Measurements from ENCODE around the gene OTUD5. TPM values are rescaled to one million over a fixed set of nuclear protein-coding genes. Genes with fewer than 3 reads are reported as not detected.

OTUD5 gene
- total and polyA plus RNA-seq, 2 donors from 2014 or later, result 40.2 to 56.2 TPM

GRCh38 chrX:48972220-48973164 is 15.1 kb upstream of the OTUD5 start:
- H3K9ac ChIP-seq (ENCODE audit: low read length in 3 of 3), result no peak overlapping the region

GRCh38 chrX:48971249-48972219 is 14.1 kb upstream of the OTUD5 start, which contains the start of gene KCND1:
Gene KCND1 (minus strand): TSS chrX:48971844. CDS start chrX:48970271, 1,573 bp downstream.
- TF ChIP-seq, protein P1, sequence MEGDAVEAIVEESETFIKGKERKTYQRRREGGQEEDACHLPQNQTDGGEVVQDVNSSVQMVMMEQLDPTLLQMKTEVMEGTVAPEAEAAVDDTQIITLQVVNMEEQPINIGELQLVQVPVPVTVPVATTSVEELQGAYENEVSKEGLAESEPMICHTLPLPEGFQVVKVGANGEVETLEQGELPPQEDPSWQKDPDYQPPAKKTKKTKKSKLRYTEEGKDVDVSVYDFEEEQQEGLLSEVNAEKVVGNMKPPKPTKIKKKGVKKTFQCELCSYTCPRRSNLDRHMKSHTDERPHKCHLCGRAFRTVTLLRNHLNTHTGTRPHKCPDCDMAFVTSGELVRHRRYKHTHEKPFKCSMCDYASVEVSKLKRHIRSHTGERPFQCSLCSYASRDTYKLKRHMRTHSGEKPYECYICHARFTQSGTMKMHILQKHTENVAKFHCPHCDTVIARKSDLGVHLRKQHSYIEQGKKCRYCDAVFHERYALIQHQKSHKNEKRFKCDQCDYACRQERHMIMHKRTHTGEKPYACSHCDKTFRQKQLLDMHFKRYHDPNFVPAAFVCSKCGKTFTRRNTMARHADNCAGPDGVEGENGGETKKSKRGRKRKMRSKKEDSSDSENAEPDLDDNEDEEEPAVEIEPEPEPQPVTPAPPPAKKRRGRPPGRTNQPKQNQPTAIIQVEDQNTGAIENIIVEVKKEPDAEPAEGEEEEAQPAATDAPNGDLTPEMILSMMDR (IDR thresholded peaks at IDR 0.05; ENCODE audit: borderline replicate concordance, extremely low read depth, insufficient read depth), result no peak
- DNase-seq (peak; percentile 20 to 88 (median 60)), FAIRE-seq (no peak)
- no peak within 1 kb of the TSS for H3K27ac ChIP-seq (ENCODE audit: low read depth in 2 of 2, low read length in 2 of 2)
- H3K9me3 ChIP-seq (ENCODE audit: control insufficient read depth in 2 of 3, insufficient read depth in 1 of 3, low read length in 3 of 3), result no peaks in the 10 kb centered on the region
- no peaks in the 10 kb centered on the region for H3K4me1 ChIP-seq (ENCODE audit: control insufficient read depth in 2 of 3, insufficient read depth in 2 of 3, low read depth in 1 of 3, low read length in 3 of 3)
- H3K27me3 ChIP-seq (ENCODE audit: control insufficient read depth, insufficient read depth, low read length), result no peaks in the 10 kb centered on the region
- intact Hi-C loops (cut with DNase I), result no loop called here
- H3K36me3 ChIP-seq (ENCODE audit: control insufficient read depth in 2 of 3, insufficient read depth in 3 of 3, low read length in 3 of 3), result no peaks in the 10 kb centered on the region
- H3K4me3 ChIP-seq (ENCODE audit: low read length in 3 of 3), result peak within 1 kb of the TSS; percentile 21 to 41 (median 29)
- H3K9ac ChIP-seq (ENCODE audit: low read length in 3 of 3), result peak within 1 kb of the TSS in 1 of 3 donors; percentile 15

More at GRCh38 chrX:48972220-48973164, 15.1 kb upstream of the OTUD5 start:
- DNase-seq, result peak in 2 of 5 donors; percentile 16 to 54
- Histone ChIP-seq H3K4me3 (ENCODE audit: low read length in 3 of 3) (peak overlapping the region; percentile 16 to 29 (median 21)), H3K27ac (ENCODE audit: low read depth in 2 of 2, low read length in 2 of 2) (no peak overlapping the region), H3K36me3 (ENCODE audit: control insufficient read depth in 2 of 3, insufficient read depth in 3 of 3, low read length in 3 of 3) (no peaks in the 10 kb centered on the region), H3K4me1 (ENCODE audit: control insufficient read depth in 2 of 3, insufficient read depth in 2 of 3, low read depth in 1 of 3, low read length in 3 of 3) (no peaks in the 10 kb centered on the region), H3K27me3 (ENCODE audit: control insufficient read depth, insufficient read depth, low read length) (no peaks in the 10 kb centered on the region), H3K9me3 (ENCODE audit: control insufficient read depth in 2 of 3, insufficient read depth in 1 of 3, low read length in 3 of 3) (no peaks in the 10 kb centered on the region)
- intact Hi-C loops (cut with DNase I), result no loop called here
- TF ChIP-seq, protein P1 (IDR thresholded peaks at IDR 0.05; ENCODE audit: borderline replicate concordance, extremely low read depth, insufficient read depth), result peak; percentile 32
- FAIRE-seq, result no peak

DNA sequence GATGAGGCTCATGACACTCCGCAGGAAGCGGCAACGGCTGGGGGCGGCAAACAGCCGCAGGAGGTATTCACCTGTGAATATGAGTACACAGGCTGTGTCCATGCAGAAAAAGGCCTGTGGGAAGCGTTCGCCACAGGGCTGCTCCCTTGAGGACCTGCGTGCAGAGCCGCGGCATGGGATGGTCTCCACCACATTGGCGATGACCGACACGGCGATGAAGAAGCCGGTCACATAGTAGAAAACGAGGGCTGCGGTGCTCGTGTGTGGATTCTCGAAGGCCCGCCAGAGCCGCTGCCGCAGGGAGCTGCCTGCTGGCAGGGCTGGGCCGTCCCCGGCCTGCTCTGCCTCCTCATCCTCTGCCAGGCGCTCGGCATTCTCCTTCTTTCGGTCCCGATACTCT is 12.1 kb upstream of the OTUD5 start:
- Histone ChIP-seq H3K4me1 (ENCODE audit: control insufficient read depth in 2 of 3, insufficient read depth in 2 of 3, low read depth in 1 of 3, low read length in 3 of 3) (no peaks in the 10 kb centered on the region), H3K36me3 (ENCODE audit: control insufficient read depth in 2 of 3, insufficient read depth in 3 of 3, low read length in 3 of 3) (no peaks in the 10 kb centered on the region), H3K27ac (ENCODE audit: low read depth in 2 of 2, low read length in 2 of 2) (no peak overlapping the region), H3K9me3 (ENCODE audit: control insufficient read depth in 2 of 3, insufficient read depth in 1 of 3, low read length in 3 of 3) (no peaks in the 10 kb centered on the region), H3K9ac (ENCODE audit: low read length in 3 of 3) (no peak overlapping the region), H3K4me3 (ENCODE audit: low read length in 3 of 3) (no peak overlapping the region), H3K27me3 (ENCODE audit: control insufficient read depth, insufficient read depth, low read length) (no peaks in the 10 kb centered on the region)
- FAIRE-seq, result no peak
- no peak for DNase-seq
- intact Hi-C loops (cut with DNase I), result no loop called here
- TF ChIP-seq, protein P1 (IDR thresholded peaks at IDR 0.05; ENCODE audit: borderline replicate concordance, extremely low read depth, insufficient read depth), result no peak
